Measurements from ENCODE around the gene MCTP1. TPM values are rescaled to one million over a fixed set of nuclear protein-coding genes. Genes with fewer than 3 reads are reported as not detected.

Gene MCTP1
- total RNA-seq, 1 experiment from 2014 or later, result 7.5 TPM

DNA sequence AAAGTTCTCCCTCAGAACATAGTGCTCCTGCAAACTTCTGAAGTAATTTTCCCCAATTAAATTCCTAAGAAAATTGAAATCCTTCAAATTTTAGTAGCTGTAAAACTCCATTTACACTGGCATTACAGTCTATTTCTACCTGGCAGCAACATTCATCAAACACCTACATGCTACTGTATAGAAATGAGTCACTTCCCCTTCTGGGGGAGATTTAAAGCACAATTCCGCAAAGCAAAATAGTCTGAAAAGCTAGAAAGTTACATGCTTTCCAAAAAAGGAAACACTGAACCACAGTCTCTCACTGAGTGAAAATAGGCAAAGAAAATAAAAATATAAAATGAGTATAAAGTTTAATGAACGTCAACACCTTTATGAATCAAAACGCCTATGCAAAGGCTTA lies 43.3 kb downstream of the MCTP1 start:
- CTCF ChIA-PET, result no interaction called here
- POLR2A ChIA-PET (ENCODE audit: unreplicated experiment), result no interaction called here

DNA sequence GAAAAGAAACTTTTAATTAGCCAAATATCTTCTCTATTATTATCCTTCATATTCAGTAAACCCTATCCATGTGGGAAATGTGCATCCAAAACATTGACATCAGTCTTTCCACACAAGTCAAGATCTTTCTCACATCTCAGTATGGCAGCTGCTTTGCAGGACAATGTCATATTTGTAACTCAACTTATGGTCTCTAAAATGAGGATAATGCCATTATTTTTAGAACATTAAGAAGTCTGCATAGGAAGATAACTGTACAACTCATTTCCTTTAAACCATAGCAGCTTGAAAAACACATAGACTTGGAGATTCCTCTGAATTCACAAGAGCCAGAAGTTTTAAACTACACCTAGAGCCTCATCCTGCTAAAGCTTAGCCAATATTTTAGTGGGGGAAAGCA lies 43.7 kb downstream of the MCTP1 start:
- Histone ChIP-seq H4K20me1 (ENCODE audit: low read length) (no peaks in the 10 kb centered on the region), H3K79me2 (ENCODE audit: low read length) (no peaks in the 10 kb centered on the region), H3K9me3 (ENCODE audit: low read length) (no peaks in the 10 kb centered on the region), H3K4me3 (ENCODE audit: low read length) (no peak overlapping the region), H3K9me2 (replicated peaks; ENCODE audit: low read length) (no peaks in the 10 kb centered on the region), H3F3A (ENCODE audit: low read length, unreplicated experiment) (no peaks in the 10 kb centered on the region), H3K9ac (ENCODE audit: low read length) (no peak overlapping the region), H3K4me2 (ENCODE audit: low read length) (no peak overlapping the region), H3K27me3 (ENCODE audit: low read length) (no peaks in the 10 kb centered on the region), H2AFZ (ENCODE audit: low read length) (no peak overlapping the region), H3K27ac (ENCODE audit: low read length) (no peak overlapping the region), H3K36me3 (ENCODE audit: low read depth, low read length) (no peaks in the 10 kb centered on the region), H3K4me1 (ENCODE audit: insufficient read depth, low read length) (0 out of 2 replicates have a peak, but pooled peaks cover 4% of the 10 kb centered on the region)
- ChIA-PET CTCF (no interaction called here), POLR2A (ENCODE audit: unreplicated experiment) (no interaction called here)
- no peak for ATAC-seq
- TF ChIP-seq EZH2 (IDR thresholded peaks at IDR 0.05; ENCODE audit: low read length, unreplicated experiment) (no peak), EZH2phosphoT487 (IDR thresholded peaks at IDR 0.05; ENCODE audit: borderline replicate concordance, low read length) (no peak)
- TF ChIP-seq, protein P1, sequence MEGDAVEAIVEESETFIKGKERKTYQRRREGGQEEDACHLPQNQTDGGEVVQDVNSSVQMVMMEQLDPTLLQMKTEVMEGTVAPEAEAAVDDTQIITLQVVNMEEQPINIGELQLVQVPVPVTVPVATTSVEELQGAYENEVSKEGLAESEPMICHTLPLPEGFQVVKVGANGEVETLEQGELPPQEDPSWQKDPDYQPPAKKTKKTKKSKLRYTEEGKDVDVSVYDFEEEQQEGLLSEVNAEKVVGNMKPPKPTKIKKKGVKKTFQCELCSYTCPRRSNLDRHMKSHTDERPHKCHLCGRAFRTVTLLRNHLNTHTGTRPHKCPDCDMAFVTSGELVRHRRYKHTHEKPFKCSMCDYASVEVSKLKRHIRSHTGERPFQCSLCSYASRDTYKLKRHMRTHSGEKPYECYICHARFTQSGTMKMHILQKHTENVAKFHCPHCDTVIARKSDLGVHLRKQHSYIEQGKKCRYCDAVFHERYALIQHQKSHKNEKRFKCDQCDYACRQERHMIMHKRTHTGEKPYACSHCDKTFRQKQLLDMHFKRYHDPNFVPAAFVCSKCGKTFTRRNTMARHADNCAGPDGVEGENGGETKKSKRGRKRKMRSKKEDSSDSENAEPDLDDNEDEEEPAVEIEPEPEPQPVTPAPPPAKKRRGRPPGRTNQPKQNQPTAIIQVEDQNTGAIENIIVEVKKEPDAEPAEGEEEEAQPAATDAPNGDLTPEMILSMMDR (conservative IDR thresholded peaks at IDR 0.05; ENCODE audit: low read depth, low read length), result no peak
- no TSS peak for BruUV-seq (replicated peaks)
- intact Hi-C loops (cut with micrococcal nuclease), result no loop called here
- no peak for DNase-seq

More for the DNA sequence above, 43.3 kb downstream of the MCTP1 start:
- Histone ChIP-seq H3K9ac (ENCODE audit: low read length) (no peak overlapping the region), H3K9me3 (ENCODE audit: low read length) (no peaks in the 10 kb centered on the region), H3K9me2 (replicated peaks; ENCODE audit: low read length) (no peaks in the 10 kb centered on the region), H3K27ac (ENCODE audit: low read length) (no peak overlapping the region), H3K79me2 (ENCODE audit: low read length) (no peaks in the 10 kb centered on the region), H3K4me1 (ENCODE audit: insufficient read depth, low read length) (0 out of 2 replicates have a peak, but pooled peaks cover 4% of the 10 kb centered on the region), H2AFZ (ENCODE audit: low read length) (no peak overlapping the region), H3K36me3 (ENCODE audit: low read depth, low read length) (no peaks in the 10 kb centered on the region), H4K20me1 (ENCODE audit: low read length) (no peaks in the 10 kb centered on the region), H3F3A (ENCODE audit: low read length, unreplicated experiment) (no peaks in the 10 kb centered on the region), H3K4me3 (ENCODE audit: low read length) (no peak overlapping the region), H3K27me3 (ENCODE audit: low read length) (no peaks in the 10 kb centered on the region), H3K4me2 (ENCODE audit: low read length) (no peak overlapping the region)
- no TSS peak for BruUV-seq (replicated peaks)
- DNase-seq, result no peak
- intact Hi-C loops (cut with micrococcal nuclease), result no loop called here
- TF ChIP-seq EZH2phosphoT487 (IDR thresholded peaks at IDR 0.05; ENCODE audit: borderline replicate concordance, low read length) (no peak), EZH2 (IDR thresholded peaks at IDR 0.05; ENCODE audit: low read length, unreplicated experiment) (no peak)
- TF ChIP-seq, protein P1 (conservative IDR thresholded peaks at IDR 0.05; ENCODE audit: low read depth, low read length), result no peak
- ATAC-seq, result no peak

DNA sequence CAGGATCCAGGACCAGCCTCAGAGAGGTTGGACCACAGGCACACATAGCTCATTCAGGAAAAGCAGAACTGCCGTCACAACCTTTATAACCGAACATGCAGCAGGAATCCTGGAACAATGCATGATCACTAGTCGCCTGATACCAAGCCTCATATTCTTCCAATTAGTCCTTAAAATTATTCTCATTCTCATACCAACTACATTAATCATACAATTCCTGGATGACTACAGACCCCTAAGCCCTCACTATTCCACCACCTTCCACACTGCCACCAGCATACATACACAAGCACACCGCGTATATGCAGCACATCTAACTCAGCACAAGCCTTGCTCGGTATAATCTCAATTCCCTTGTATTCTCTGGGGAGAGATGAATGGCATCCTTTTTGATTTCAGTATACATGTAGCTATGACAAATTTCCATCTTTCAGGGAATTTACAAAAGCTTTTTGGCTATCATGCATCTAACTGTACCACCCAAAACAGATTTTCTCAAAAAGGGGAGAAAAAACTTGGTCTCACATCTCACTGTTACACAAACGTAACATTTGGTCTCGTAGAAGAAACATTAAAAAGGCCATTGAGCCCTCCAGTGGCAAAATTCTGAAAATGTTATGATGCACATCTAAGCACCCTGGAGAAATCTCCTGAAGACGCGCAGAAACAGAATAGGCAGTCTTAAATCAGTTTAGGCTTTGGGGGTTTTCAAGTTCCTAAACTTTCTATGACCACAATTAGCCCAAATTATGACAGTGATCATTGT lies 46.2 kb downstream of the MCTP1 start:
- peak; percentile 83 for ATAC-seq
- no peaks in the 10 kb centered on the region for H3K9me3 ChIP-seq (ENCODE audit: low read length)
- H3K4me2 ChIP-seq (ENCODE audit: low read length), result peak overlapping the region; percentile 34
- H2AFZ ChIP-seq (ENCODE audit: low read length), result peak overlapping the region; percentile 29; the same call in 1 of the 2 replicates
- no peak overlapping the region for H3K4me3 ChIP-seq (ENCODE audit: low read length)
- no peaks in the 10 kb centered on the region for H3F3A ChIP-seq (ENCODE audit: low read length, unreplicated experiment)
- POLR2A ChIA-PET (ENCODE audit: unreplicated experiment), result no interaction called here
- TF ChIP-seq, protein P1 (conservative IDR thresholded peaks at IDR 0.05; ENCODE audit: low read depth, low read length), result peak; percentile 59
- TF ChIP-seq EZH2 (IDR thresholded peaks at IDR 0.05; ENCODE audit: low read length, unreplicated experiment) (no peak), EZH2phosphoT487 (IDR thresholded peaks at IDR 0.05; ENCODE audit: borderline replicate concordance, low read length) (no peak)
- H4K20me1 ChIP-seq (ENCODE audit: low read length), result no peaks in the 10 kb centered on the region
- CTCF ChIA-PET, result interaction anchor here (0.7 kb wide), 1 partner anchor 159 kb away, joined by 4 read pairs; no protein-coding TSS in a partner anchor
- no peaks in the 10 kb centered on the region for H3K36me3 ChIP-seq (ENCODE audit: low read depth, low read length)
- H3K9ac ChIP-seq (ENCODE audit: low read length), result no peak overlapping the region
- BruUV-seq (replicated peaks), result no TSS peak
- H3K27me3 ChIP-seq (ENCODE audit: low read length), result no peaks in the 10 kb centered on the region
- DNase-seq, result peak; percentile 54
- H3K4me1 ChIP-seq (ENCODE audit: insufficient read depth, low read length), result 0 out of 2 replicates have a peak, but pooled peaks cover 4% of the 10 kb centered on the region
- intact Hi-C loops (cut with micrococcal nuclease), result loop anchor here (1.0 to 2.0 kb wide), 2 partner anchors 158 to 269 kb away; no protein-coding TSS in a partner anchor
- no peaks in the 10 kb centered on the region for H3K9me2 ChIP-seq (replicated peaks; ENCODE audit: low read length)
- H3K79me2 ChIP-seq (ENCODE audit: low read length), result no peaks in the 10 kb centered on the region
- H3K27ac ChIP-seq (ENCODE audit: low read length), result no peak overlapping the region
